ENCODE measurements around the gene PLCD3. TPM values are rescaled to one million over a fixed set of nuclear protein-coding genes. Genes with fewer than 3 reads are reported as not detected.

Gene PLCD3
- total RNA-seq, 1 experiment from 2014 or later, result 35.1 TPM

DNA sequence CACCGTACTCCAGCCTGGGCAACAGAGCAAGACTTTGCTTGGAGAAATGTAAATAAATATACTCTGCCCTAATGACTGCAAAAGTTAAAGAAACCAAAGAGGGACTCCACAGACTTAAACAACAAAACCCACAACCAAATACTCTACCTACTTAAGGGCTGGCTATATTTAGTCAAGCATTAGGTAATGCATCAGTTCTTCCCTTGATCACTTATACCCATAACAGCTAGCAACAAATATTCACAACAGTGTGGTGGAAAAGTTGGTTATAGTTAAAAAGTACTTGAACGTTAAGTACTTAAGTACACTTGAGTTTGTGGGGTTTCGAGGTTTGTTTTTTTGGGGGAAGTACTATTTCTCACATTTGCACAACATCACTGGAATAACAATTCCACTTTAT is 23.9 kb upstream of the PLCD3 start:
- intact Hi-C loops (cut with micrococcal nuclease), result no loop called here
- ChIA-PET CTCF (interaction anchor here (0.6 to 2.1 kb wide), 3 partner anchors 21 to 42 kb away, joined by 3 to 16 read pairs (median 5); partner anchors contain the start of gene ACBD4), POLR2A (ENCODE audit: unreplicated experiment) (no interaction called here)
- TF ChIP-seq EZH2 (IDR thresholded peaks at IDR 0.05; ENCODE audit: low read length, unreplicated experiment), result no peak
- TF ChIP-seq, protein P1, sequence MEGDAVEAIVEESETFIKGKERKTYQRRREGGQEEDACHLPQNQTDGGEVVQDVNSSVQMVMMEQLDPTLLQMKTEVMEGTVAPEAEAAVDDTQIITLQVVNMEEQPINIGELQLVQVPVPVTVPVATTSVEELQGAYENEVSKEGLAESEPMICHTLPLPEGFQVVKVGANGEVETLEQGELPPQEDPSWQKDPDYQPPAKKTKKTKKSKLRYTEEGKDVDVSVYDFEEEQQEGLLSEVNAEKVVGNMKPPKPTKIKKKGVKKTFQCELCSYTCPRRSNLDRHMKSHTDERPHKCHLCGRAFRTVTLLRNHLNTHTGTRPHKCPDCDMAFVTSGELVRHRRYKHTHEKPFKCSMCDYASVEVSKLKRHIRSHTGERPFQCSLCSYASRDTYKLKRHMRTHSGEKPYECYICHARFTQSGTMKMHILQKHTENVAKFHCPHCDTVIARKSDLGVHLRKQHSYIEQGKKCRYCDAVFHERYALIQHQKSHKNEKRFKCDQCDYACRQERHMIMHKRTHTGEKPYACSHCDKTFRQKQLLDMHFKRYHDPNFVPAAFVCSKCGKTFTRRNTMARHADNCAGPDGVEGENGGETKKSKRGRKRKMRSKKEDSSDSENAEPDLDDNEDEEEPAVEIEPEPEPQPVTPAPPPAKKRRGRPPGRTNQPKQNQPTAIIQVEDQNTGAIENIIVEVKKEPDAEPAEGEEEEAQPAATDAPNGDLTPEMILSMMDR (conservative IDR thresholded peaks at IDR 0.05; ENCODE audit: low read depth, low read length), result no peak
- no peak for TF ChIP-seq EZH2phosphoT487 (IDR thresholded peaks at IDR 0.05; ENCODE audit: borderline replicate concordance, low read length)
- Histone ChIP-seq H2AFZ (ENCODE audit: low read length) (no peak overlapping the region), H3K36me3 (ENCODE audit: low read depth, low read length) (no peaks in the 10 kb centered on the region), H3K27ac (ENCODE audit: low read length) (no peak overlapping the region), H3F3A (ENCODE audit: low read length, unreplicated experiment) (peaks cover 5% of the 10 kb centered on the region), H3K79me2 (ENCODE audit: low read length) (peaks cover 50% of the 10 kb centered on the region), H3K9me2 (replicated peaks; ENCODE audit: low read length) (no peaks in the 10 kb centered on the region), H4K20me1 (ENCODE audit: low read length) (peaks cover 6% of the 10 kb centered on the region), H3K9ac (ENCODE audit: low read length) (no peak overlapping the region), H3K4me3 (ENCODE audit: low read length) (no peak overlapping the region), H3K4me2 (ENCODE audit: low read length) (no peak overlapping the region), H3K9me3 (ENCODE audit: low read length) (no peaks in the 10 kb centered on the region), H3K4me1 (ENCODE audit: insufficient read depth, low read length) (peaks cover 43% of the 10 kb centered on the region), H3K27me3 (ENCODE audit: low read length) (no peaks in the 10 kb centered on the region)
- ATAC-seq (no peak), DNase-seq (no peak)
- no TSS peak for BruUV-seq (replicated peaks)

DNA sequence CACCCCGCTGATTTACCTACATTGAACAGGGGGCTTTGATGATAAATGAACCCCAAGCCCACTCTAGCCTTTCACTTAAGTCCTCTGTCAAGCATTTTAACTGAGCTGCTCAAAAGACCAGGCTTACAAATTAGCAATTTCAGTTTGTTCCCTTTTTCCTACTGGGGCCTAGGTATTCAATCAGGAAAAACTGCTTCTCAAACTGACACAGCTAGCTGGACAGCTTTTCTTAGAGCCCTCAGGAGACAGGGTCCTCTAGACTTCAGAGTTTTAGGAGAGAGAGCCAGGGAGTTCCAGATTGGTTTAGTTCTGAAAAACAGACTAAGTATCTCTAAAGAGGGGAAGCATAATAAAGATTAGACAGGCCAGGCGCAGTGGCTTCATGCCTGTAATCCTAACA is 23.2 kb upstream of the PLCD3 start:
- H3F3A ChIP-seq (ENCODE audit: low read length, unreplicated experiment), result peaks cover 8% of the 10 kb centered on the region
- no peak for ATAC-seq
- H3K9ac ChIP-seq (ENCODE audit: low read length), result no peak overlapping the region
- TF ChIP-seq EZH2phosphoT487 (IDR thresholded peaks at IDR 0.05; ENCODE audit: borderline replicate concordance, low read length) (no peak), EZH2 (IDR thresholded peaks at IDR 0.05; ENCODE audit: low read length, unreplicated experiment) (no peak)
- TF ChIP-seq, protein P1 (conservative IDR thresholded peaks at IDR 0.05; ENCODE audit: low read depth, low read length), result no peak
- H3K9me2 ChIP-seq (replicated peaks; ENCODE audit: low read length), result no peaks in the 10 kb centered on the region
- no peak overlapping the region for H2AFZ ChIP-seq (ENCODE audit: low read length)
- intact Hi-C loops (cut with micrococcal nuclease), result no loop called here
- H3K4me3 ChIP-seq (ENCODE audit: low read length), result no peak overlapping the region
- peak overlapping the region; percentile 14; the same call in 1 of the 2 replicates for H3K4me2 ChIP-seq (ENCODE audit: low read length)
- peaks cover 47% of the 10 kb centered on the region for H3K4me1 ChIP-seq (ENCODE audit: insufficient read depth, low read length)
- BruUV-seq (replicated peaks), result no TSS peak
- ChIA-PET CTCF (interaction anchor here (1.3 to 2.1 kb wide), 2 partner anchors 20 to 42 kb away, joined by 5 to 16 read pairs; partner anchors contain the start of gene ACBD4), POLR2A (ENCODE audit: unreplicated experiment) (interaction anchor here (0.6 kb wide), 1 partner anchor 11 kb away, joined by 4 read pairs; no protein-coding TSS in a partner anchor)
- DNase-seq, result peak; percentile 48
- H3K27me3 ChIP-seq (ENCODE audit: low read length), result no peaks in the 10 kb centered on the region
- H3K79me2 ChIP-seq (ENCODE audit: low read length), result peaks cover 50% of the 10 kb centered on the region
- H4K20me1 ChIP-seq (ENCODE audit: low read length), result peaks cover 14% of the 10 kb centered on the region
- H3K9me3 ChIP-seq (ENCODE audit: low read length), result no peaks in the 10 kb centered on the region
- H3K27ac ChIP-seq (ENCODE audit: low read length), result no peak overlapping the region
- H3K36me3 ChIP-seq (ENCODE audit: low read depth, low read length), result 0 out of 2 replicates have a peak, but pooled peaks cover 4% of the 10 kb centered on the region

DNA sequence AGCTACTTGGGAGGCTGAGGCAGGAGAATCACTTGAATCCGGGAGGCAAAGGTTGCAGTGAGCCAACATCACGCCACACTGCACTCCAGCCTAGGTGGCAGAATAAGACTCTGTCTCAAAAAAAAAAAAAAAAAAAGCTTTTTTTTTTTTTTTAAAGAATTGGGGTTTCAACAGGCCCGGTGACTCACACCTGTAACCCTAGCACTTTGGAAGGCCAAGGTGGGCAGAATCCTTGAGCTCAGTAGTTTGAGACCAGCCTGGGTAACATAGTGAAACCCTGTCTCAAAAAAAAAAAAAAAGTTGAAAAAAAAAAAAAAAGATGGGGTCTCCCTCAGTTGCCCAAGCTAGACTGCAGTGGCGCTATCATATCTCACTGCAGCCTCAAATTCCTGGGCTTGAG is 22.7 kb upstream of the PLCD3 start:
- ATAC-seq (no peak), DNase-seq (no peak)
- peaks cover 8% of the 10 kb centered on the region for H3F3A ChIP-seq (ENCODE audit: low read length, unreplicated experiment)
- CTCF ChIA-PET, result interaction anchor here (0.5 to 2.1 kb wide), 5 partner anchors 11 to 136 kb away, joined by 3 to 18 read pairs (median 5); partner anchors contain the start of gene ACBD4
- no TSS peak for BruUV-seq (replicated peaks)
- H4K20me1 ChIP-seq (ENCODE audit: low read length), result peaks cover 19% of the 10 kb centered on the region
- no peaks in the 10 kb centered on the region for H3K27me3 ChIP-seq (ENCODE audit: low read length)
- H3K4me2 ChIP-seq (ENCODE audit: low read length), result peak overlapping the region; percentile 14; the same call in 1 of the 2 replicates
- no peak overlapping the region for H3K27ac ChIP-seq (ENCODE audit: low read length)
- no peak overlapping the region for H2AFZ ChIP-seq (ENCODE audit: low read length)
- intact Hi-C loops (cut with micrococcal nuclease), result no loop called here
- H3K4me1 ChIP-seq (ENCODE audit: insufficient read depth, low read length), result peaks cover 43% of the 10 kb centered on the region
- 0 out of 2 replicates have a peak, but pooled peaks cover 4% of the 10 kb centered on the region for H3K36me3 ChIP-seq (ENCODE audit: low read depth, low read length)
- H3K79me2 ChIP-seq (ENCODE audit: low read length), result peaks cover 50% of the 10 kb centered on the region
- no peaks in the 10 kb centered on the region for H3K9me3 ChIP-seq (ENCODE audit: low read length)
- H3K9me2 ChIP-seq (replicated peaks; ENCODE audit: low read length), result no peaks in the 10 kb centered on the region
- POLR2A ChIA-PET (ENCODE audit: unreplicated experiment), result interaction anchor here (0.5 to 0.6 kb wide), 2 partner anchors 11 to 42 kb away, joined by 3 to 4 read pairs; no protein-coding TSS in a partner anchor
- H3K9ac ChIP-seq (ENCODE audit: low read length), result no peak overlapping the region
- H3K4me3 ChIP-seq (ENCODE audit: low read length), result no peak overlapping the region
- TF ChIP-seq, protein P1 (conservative IDR thresholded peaks at IDR 0.05; ENCODE audit: low read depth, low read length), result no peak
- TF ChIP-seq EZH2 (IDR thresholded peaks at IDR 0.05; ENCODE audit: low read length, unreplicated experiment) (no peak), EZH2phosphoT487 (IDR thresholded peaks at IDR 0.05; ENCODE audit: borderline replicate concordance, low read length) (no peak)

Data from PC-3 (cell line).